Cardiac fibroblast (primary cell): ENCODE results near the gene TRAPPC2L.
"Not testable (repeated sequence)": the region's sequence is repeated elsewhere in the genome, so short reads cannot be mapped to it uniquely, and the experiment has no call there.

Experiments used
- DNase-seq, 2 donors: peaks; one replicate each; pipeline versions ENCODE4 v3.0.0 to v3.0.0-alpha.2; 2010; ENCODE audit warnings: low read depth in 2 of 2
- H3K4me3 ChIP-seq, 2 donors: replicated peaks in 1 of 2; 1 replicate in 1 of 2; 2 replicates in 1 of 2; pipeline ENCODE4 v1.5.1; 2011; ENCODE audit warnings: low read depth in 2 of 2, low read length in 2 of 2, mild to moderate bottlenecking in 2 of 2, moderate library complexity in 1 of 2
- CTCF ChIP-seq: IDR thresholded peaks from one replicate; pipeline ENCODE4 v1.5.1; 2011; ENCODE audit warnings: low read depth, mild to moderate bottlenecking, low read length, inconsistent platforms

TRAPPC2L gene

DNA sequence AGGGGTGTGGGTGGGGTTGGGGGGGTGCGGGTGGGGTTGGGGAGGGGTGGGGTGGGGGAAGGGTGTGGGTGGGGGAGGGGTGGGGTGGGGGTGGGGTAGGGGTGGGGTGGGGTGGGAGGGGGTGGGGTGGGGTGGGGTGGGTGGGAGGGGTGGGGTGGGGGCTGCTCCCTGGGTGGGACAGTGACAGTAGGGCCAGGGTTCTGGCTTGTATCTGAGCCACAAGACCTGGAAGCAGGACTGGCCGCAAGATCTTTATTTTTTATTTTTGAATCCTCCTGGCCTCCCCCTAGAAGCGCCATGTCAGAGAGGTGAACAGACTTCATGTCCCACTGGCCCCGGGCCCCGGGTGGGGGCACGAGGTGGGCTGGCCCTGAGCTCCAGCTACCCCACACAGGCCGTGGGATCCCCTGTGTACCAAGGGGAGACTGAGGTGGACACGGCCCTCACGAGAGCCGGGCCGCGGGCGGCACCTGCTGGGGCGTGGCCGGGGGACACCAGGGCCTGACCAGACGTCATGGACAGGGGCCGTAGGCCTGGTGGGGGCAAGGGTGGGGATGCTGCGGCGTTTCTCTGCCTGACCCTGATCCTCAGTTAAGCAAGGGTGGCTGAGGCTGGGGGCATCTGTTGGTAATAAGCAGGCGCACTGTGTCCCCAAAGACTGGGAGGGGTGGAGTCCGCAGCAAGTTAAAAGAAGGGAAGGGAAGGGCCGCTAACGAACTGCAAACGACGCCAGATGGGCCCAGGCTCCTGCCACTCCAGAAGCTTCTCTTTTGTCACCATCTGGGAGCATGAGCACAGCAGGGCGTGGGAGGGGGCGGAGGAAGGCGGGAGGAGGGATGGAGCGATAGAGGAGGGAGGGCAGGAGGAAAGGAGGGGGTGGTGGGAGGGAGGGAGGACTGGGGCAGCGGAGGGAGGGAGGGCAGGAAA is 31.8 kb downstream of the TRAPPC2L start:
- DNase-seq, result no peak
- H3K4me3 ChIP-seq, result no peak overlapping the region
- TF ChIP-seq CTCF, result no peak

- H3K4me3 ChIP-seq, DNase-seq: not testable (repeated sequence)
Measured at GRCh38 chr16:88889702-88890352, 32.9 kb downstream of the TRAPPC2L start.

DNA sequence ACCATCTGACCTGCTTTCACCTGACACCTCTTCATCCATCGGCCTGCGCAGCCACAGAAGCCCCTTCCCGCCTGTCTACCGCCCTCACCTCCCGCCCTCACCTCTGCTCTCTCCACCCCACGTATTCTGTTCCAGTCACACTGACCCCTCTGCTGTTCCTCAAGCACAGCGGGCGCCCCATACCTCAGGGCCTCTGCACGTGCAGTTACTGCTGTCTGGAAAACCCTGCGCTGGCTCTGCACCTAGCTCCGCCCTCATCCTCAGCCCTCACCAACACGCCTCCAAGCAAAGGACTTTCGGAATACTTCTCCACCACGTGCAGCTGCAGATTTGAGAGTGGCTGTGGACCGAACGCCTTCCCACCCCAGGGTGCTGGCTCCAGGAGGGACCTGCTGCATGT is 34.2 kb downstream of the TRAPPC2L start:
- no peak for DNase-seq
- TF ChIP-seq CTCF, result no peak
- H3K4me3 ChIP-seq, result no peak overlapping the region

GRCh38 chr16:88892065-88892464 is 35.1 kb downstream of the TRAPPC2L start:
- DNase-seq, result peak in 1 of 2 donors; percentile 39
- H3K4me3 ChIP-seq, result no peak overlapping the region
- TF ChIP-seq CTCF, result no peak

DNA sequence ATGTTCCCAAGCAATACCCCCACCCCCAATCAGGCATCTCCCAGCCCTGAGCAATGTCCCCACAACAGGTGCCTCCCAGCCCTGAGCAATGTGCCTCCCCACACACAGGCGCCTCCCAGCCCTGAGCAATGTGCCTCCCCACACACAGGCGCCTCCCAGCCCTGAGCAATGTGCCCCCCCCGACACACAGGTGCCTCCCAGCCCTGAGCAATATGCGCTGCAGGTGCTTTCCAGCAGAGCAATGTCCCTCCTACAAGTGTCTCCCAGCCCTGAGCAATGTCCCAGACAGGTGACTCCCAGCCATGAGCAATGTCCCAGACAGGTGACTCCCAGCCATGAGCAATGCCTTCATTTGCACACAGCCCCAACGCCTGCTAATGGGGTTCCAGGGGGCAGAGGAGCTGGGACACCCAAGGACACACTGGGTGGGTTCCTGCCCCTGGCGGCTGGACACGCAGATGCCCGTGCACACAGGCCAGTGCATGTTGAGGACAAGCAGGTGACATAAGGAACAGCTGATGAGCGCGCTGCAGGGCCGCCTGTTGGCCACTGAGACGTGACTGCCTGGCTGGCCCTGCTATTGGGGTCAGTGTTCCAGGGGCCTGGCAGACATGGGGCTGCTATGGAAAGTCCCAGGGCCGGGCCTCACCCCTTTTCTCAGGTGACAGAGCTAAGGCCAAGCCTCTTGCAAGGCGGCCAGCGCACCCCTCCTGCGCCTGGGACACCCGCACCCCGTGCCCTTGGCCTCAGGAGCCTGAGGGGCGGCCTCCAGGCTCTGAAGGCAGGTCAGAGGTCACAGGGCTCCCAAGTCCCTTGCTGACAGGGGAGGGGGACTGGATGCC is 36.4 kb downstream of the TRAPPC2L start:
- H3K4me3 ChIP-seq, result no peak overlapping the region
- DNase-seq, result no peak
- TF ChIP-seq CTCF, result no peak

DNA sequence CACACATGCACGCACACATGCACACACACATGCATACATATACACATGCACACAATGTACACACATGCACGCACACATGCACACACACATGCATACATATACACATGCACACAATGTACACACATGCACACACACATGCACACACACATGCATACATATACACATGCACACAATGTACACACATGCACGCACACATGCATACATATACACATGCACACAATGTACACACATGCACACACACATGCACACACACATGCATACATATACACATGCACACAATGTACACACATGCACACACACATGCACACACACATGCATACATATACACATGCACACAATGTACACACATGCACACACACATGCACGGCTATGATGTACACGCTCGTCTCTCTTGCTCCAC is 37.3 kb downstream of the TRAPPC2L start:
- not testable (repeated sequence) for H3K4me3 ChIP-seq, DNase-seq

GRCh38 chr16:88894681-88895300 is 37.9 kb downstream of the TRAPPC2L start:
- no peak for TF ChIP-seq CTCF
- H3K4me3 ChIP-seq, result no peak overlapping the region
- DNase-seq, result no peak
